Smooth muscle cell (in vitro differentiated cells): Measurements from ENCODE around the gene TUBE1. TPM values are rescaled to one million over a fixed set of nuclear protein-coding genes. Genes with fewer than 3 reads are reported as not detected.

Experiments used
- DNase-seq: peaks from one replicate; lab custom pipeline; 2025; ENCODE audit not compliant: unreplicated experiment; lab: John Stamatoyannopoulos, UW
- H2AFZ ChIP-seq: fragments of 200-600 bp; sonication (generic); 2 replicates; pipeline ENCODE4 v1.6.0; 2016; ENCODE audit warnings: antibody characterized with exemption, low read depth, mild to moderate bottlenecking
- H3F3A ChIP-seq: fragments of 200-600 bp; sonication (generic); 2 replicates; pipeline ENCODE4 v1.6.0; 2017; ENCODE audit warnings: antibody characterized with exemption, low read depth
- H3K27ac ChIP-seq: fragments of 200-600 bp; sonication (generic); 2 replicates; pipeline ENCODE4 v1.5.1; 2016; ENCODE audit warnings: low read depth, mild to moderate bottlenecking
- H3K27me3 ChIP-seq: fragments of 200-600 bp; sonication (generic); 2 replicates; pipeline ENCODE4 v1.6.1; 2016; ENCODE audit warnings: low read depth, mild to moderate bottlenecking
- H3K36me3 ChIP-seq: fragments of 200-600 bp; sonication (generic); 2 replicates; pipeline ENCODE4 v1.5.1; 2016; ENCODE audit warnings: low read depth
- H3K4me1 ChIP-seq: fragments of 200-600 bp; sonication (generic); 2 replicates; pipeline ENCODE4 v1.5.1; 2016; ENCODE audit warnings: low read depth
- H3K4me2 ChIP-seq: fragments of 200-600 bp; sonication (generic); 2 replicates; pipeline ENCODE4 v1.6.0; 2016; ENCODE audit warnings: mild to moderate bottlenecking
- H3K4me3 ChIP-seq: fragments of 200-600 bp; sonication (generic); 2 replicates; pipeline ENCODE4 v1.5.1; 2016; ENCODE audit warnings: mild to moderate bottlenecking
- H3K79me2 ChIP-seq: fragments of 200-600 bp; sonication (generic); 2 replicates; pipeline ENCODE4 v1.6.0; 2016; ENCODE audit warnings: low read depth, mild to moderate bottlenecking
- H3K9ac ChIP-seq: fragments of 200-600 bp; sonication (generic); 2 replicates; pipeline ENCODE4 v1.6.0; 2016; ENCODE audit warnings: low read depth
- H3K9me3 ChIP-seq: fragments of 200-600 bp; sonication (generic); replicated peaks from 2 replicates; pipeline ENCODE4 v1.5.1; 2016; ENCODE audit warnings: low read depth
- H4K20me1 ChIP-seq: fragments of 200-600 bp; sonication (generic); 2 replicates; pipeline ENCODE4 v1.6.0; 2016; ENCODE audit warnings: low read depth
- WGBS: methylation state at CpG from one replicate; pipeline ENCODE4 v1.1.7; 2016; ENCODE audit warnings: low lambda C conversion rate; 5-methylcytosine and 5-hydroxymethylcytosine counted together
- polyA plus RNA-seq: library from polyadenylated mRNA; unstranded; fragments of >200 nt; fragmentation: Nextera tagmentation; extraction: Ambion mirVana; gene quantifications from 2 replicates; pipeline ENCODE4 v1.2.1, GENCODE V29; 2016
- total RNA-seq: library from RNA; depleted of rRNA; stranded (reverse); fragments of >200 nt; gene quantifications from 2 replicates; pipeline ENCODE4 v1.2.3, GENCODE V29; 2014
- TF ChIP-seq, protein P1 (sequence below): fragments of 200-600 bp; sonication (generic); IDR thresholded peaks from 2 replicates; pipeline ENCODE4 v1.5.1; 2017; ENCODE audit warnings: borderline replicate concordance, mild to moderate bottlenecking, antibody characterized with exemption; ENCODE audit not compliant: insufficient read depth, poor library complexity, severe bottlenecking

The TUBE1 gene
- total and polyA plus RNA-seq, 2 experiments from 2014 or later, result 9.9 to 11.6 TPM

- H3K4me2 ChIP-seq, result no peak overlapping the region
- WGBS, result 72% methylated on average over 4 of the region's 4 CpGs
- H3K9me3 ChIP-seq, result no peaks in the 10 kb centered on the region
- no peak overlapping the region for H2AFZ ChIP-seq
- H3K79me2 ChIP-seq, result no peaks in the 10 kb centered on the region
- H3K27ac ChIP-seq, result peak overlapping the region; percentile 84
- H3F3A ChIP-seq, result peaks cover 18% of the 10 kb centered on the region
- no peaks in the 10 kb centered on the region for H4K20me1 ChIP-seq
- H3K27me3 ChIP-seq, result no peaks in the 10 kb centered on the region
- no peaks in the 10 kb centered on the region for H3K36me3 ChIP-seq
- no peak overlapping the region for H3K4me3 ChIP-seq
- DNase-seq, result no peak
- peaks cover 4% of the 10 kb centered on the region for H3K4me1 ChIP-seq
- no peak overlapping the region for H3K9ac ChIP-seq
- TF ChIP-seq, protein P1, sequence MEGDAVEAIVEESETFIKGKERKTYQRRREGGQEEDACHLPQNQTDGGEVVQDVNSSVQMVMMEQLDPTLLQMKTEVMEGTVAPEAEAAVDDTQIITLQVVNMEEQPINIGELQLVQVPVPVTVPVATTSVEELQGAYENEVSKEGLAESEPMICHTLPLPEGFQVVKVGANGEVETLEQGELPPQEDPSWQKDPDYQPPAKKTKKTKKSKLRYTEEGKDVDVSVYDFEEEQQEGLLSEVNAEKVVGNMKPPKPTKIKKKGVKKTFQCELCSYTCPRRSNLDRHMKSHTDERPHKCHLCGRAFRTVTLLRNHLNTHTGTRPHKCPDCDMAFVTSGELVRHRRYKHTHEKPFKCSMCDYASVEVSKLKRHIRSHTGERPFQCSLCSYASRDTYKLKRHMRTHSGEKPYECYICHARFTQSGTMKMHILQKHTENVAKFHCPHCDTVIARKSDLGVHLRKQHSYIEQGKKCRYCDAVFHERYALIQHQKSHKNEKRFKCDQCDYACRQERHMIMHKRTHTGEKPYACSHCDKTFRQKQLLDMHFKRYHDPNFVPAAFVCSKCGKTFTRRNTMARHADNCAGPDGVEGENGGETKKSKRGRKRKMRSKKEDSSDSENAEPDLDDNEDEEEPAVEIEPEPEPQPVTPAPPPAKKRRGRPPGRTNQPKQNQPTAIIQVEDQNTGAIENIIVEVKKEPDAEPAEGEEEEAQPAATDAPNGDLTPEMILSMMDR, result no peak
Measured at GRCh38 chr6:112036088-112036637, 51.1 kb downstream of the TUBE1 start.

DNA sequence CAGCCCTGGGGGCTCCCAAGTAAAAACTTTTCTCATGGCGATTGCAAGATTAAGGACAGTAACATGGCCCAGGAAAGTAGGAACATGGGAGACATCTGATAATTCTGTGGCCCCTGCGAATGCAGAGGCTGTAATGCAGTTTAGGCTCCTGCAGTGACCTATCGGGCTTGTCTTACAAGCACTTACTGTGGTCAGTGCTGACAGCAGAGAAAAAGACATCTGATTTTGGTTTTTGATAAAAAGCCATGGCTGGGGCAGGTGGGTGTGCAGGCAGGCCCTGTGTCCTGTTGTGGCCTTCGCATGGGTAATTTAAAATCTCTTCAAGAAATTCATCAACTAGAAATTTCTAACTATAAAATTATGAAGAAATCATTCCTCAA, 52.7 kb downstream of the TUBE1 start:
- Histone ChIP-seq H3K9ac (no peak overlapping the region), H4K20me1 (no peaks in the 10 kb centered on the region), H3K4me2 (no peak overlapping the region), H3K4me3 (no peak overlapping the region), H3K27ac (no peak overlapping the region), H3K27me3 (no peaks in the 10 kb centered on the region), H3K4me1 (peaks cover 4% of the 10 kb centered on the region), H3K79me2 (no peaks in the 10 kb centered on the region), H3F3A (peaks cover 18% of the 10 kb centered on the region), H3K36me3 (no peaks in the 10 kb centered on the region), H2AFZ (no peak overlapping the region), H3K9me3 (no peaks in the 10 kb centered on the region)
- TF ChIP-seq, protein P1, result no peak
- WGBS, result 88% methylated on average over 4 of the region's 4 CpGs
- DNase-seq, result no peak

DNA sequence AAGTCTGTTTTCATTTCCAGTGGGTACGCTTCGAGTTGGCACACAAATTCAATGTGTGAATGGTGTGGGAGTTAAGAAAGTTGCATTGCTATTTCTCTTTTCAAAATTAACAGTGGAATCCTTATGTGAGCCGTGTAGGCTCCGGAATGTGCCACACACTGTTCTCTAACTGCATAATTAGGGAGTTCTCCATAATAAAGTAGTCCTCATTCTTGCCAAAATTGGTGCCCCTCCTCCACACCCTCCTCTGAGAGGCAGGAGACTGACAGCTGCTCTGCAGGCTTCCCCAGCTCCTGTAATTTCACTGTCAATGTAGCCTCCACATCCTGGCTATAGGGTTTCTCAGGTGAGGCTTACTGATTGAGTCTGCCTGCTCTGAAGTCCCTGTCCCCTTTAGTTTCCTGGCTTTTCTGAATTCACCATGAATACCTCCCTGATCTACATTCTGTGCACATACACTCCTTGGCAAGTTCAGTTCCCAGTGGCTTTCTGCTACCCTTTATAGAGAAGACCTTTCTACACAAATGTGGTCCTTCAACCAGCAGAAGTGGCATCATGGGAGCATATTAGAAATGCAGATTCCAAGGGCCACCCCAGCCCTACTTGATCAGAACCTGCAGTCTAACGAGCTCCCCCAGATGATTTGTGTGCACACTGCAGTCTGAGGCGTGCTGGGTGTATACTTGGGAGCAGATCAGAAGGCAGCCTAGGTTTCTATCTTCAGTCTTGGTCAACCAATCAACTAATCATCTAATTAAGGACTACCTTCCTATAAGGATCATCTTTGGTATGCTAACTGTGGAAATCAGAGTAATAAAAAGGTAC, 53.3 kb downstream of the TUBE1 start:
- DNase-seq, result no peak
- Histone ChIP-seq H3K9ac (no peak overlapping the region), H3K4me2 (no peak overlapping the region), H3F3A (peaks cover 18% of the 10 kb centered on the region), H3K9me3 (no peaks in the 10 kb centered on the region), H3K4me3 (no peak overlapping the region), H3K27ac (no peak overlapping the region), H2AFZ (no peak overlapping the region), H3K4me1 (peaks cover 4% of the 10 kb centered on the region), H4K20me1 (no peaks in the 10 kb centered on the region), H3K27me3 (no peaks in the 10 kb centered on the region), H3K36me3 (no peaks in the 10 kb centered on the region), H3K79me2 (no peaks in the 10 kb centered on the region)
- TF ChIP-seq, protein P1, result no peak
- 81% methylated on average over 6 of the region's 6 CpGs for WGBS

DNA sequence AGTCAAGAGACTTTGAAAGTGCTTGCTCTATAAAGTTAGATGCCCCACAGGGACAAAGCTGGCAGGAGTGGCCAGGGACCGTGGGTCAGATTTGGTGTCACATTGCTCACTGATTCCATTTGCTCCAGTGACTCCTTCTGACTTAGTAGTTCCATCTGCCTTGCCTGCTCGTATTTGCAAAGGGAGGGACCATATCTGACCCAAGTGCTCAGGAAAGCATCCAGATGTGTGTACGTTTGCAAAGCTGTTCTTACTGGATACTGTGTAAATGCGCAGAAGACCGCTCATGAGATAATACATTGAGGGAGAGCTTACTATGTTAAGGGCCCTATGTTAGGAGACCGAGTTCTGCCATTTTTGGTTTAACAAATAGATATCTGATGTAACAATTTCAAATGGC, 54.6 kb downstream of the TUBE1 start:
- Histone ChIP-seq H3K4me3 (no peak overlapping the region), H4K20me1 (no peaks in the 10 kb centered on the region), H3K4me1 (no peaks in the 10 kb centered on the region), H3F3A (peaks cover 8% of the 10 kb centered on the region), H3K27ac (no peak overlapping the region), H3K9ac (no peak overlapping the region), H3K9me3 (no peaks in the 10 kb centered on the region), H3K27me3 (no peaks in the 10 kb centered on the region), H3K79me2 (no peaks in the 10 kb centered on the region), H2AFZ (no peak overlapping the region), H3K4me2 (no peak overlapping the region), H3K36me3 (no peaks in the 10 kb centered on the region)
- DNase-seq, result no peak
- TF ChIP-seq, protein P1, result no peak
- 76% methylated on average over 6 of the region's 6 CpGs for WGBS
